BE2C (cell line): Measurements from ENCODE around the gene CABCOCO1.

Source experiments
- DNase-seq: peaks from one replicate; pipeline ENCODE4 v3.0.0-alpha.2; 2020
- H3K27me3 ChIP-seq: fragments of 250-450 bp; sonication (Bioruptor Pico); 2 replicates; pipeline ENCODE4 v1.5.1; 2020; ENCODE audit warnings: mild to moderate bottlenecking
- H3K36me3 ChIP-seq: fragments of 250-450 bp; sonication (Bioruptor Pico); 2 replicates; pipeline ENCODE4 v1.5.1; 2020; ENCODE audit warnings: mild to moderate bottlenecking
- H3K4me1 ChIP-seq: fragments of 250-450 bp; sonication (Bioruptor Pico); 2 replicates; pipeline ENCODE4 v1.5.1; 2020
- H3K4me3 ChIP-seq: 2 replicates; pipeline ENCODE4 v1.5.1; 2011; ENCODE audit warnings: low read depth, low read length
- H3K9me3 ChIP-seq: fragments of 250-450 bp; sonication (Bioruptor Pico); 2 replicates; pipeline ENCODE4 v1.5.1; 2020
- CTCF ChIP-seq: IDR thresholded peaks from 2 replicates; pipeline ENCODE4 v1.5.1; 2012; ENCODE audit warnings: mild to moderate bottlenecking, low read depth, low read length

The CABCOCO1 gene

GRCh38 chr10:61620506-61620905, 42.2 kb upstream of the CABCOCO1 start:
- DNase-seq = no peak
- Histone ChIP-seq H3K9me3 (no peaks in the 10 kb centered on the region), H3K27me3 (peaks cover 18% of the 10 kb centered on the region), H3K4me1 (no peaks in the 10 kb centered on the region), H3K4me3 (no peak overlapping the region), H3K36me3 (no peaks in the 10 kb centered on the region)
- TF ChIP-seq CTCF = no peak

- TF ChIP-seq CTCF = no peak
- Histone ChIP-seq H3K36me3 (no peaks in the 10 kb centered on the region), H3K4me3 (no peak overlapping the region), H3K9me3 (no peaks in the 10 kb centered on the region), H3K27me3 (peaks cover 18% of the 10 kb centered on the region), H3K4me1 (no peaks in the 10 kb centered on the region)
- DNase-seq = no peak
Measured at GRCh38 chr10:61621605-61622051, 41.1 kb upstream of the CABCOCO1 start.

- no peaks in the 10 kb centered on the region for H3K36me3 ChIP-seq
- no peaks in the 10 kb centered on the region for H3K9me3 ChIP-seq
- no peak overlapping the region for H3K4me3 ChIP-seq
- no peak for DNase-seq
- H3K4me1 ChIP-seq = no peaks in the 10 kb centered on the region
- peaks cover 18% of the 10 kb centered on the region for H3K27me3 ChIP-seq
- no peak for TF ChIP-seq CTCF
Measured at GRCh38 chr10:61623161-61623560, 39.6 kb upstream of the CABCOCO1 start.

- no peaks in the 10 kb centered on the region for H3K36me3 ChIP-seq
- H3K9me3 ChIP-seq = no peaks in the 10 kb centered on the region
- H3K4me1 ChIP-seq = no peaks in the 10 kb centered on the region
- peaks cover 12% of the 10 kb centered on the region for H3K27me3 ChIP-seq
- TF ChIP-seq CTCF = no peak
- DNase-seq = no peak
- H3K4me3 ChIP-seq = no peak overlapping the region
Measured at GRCh38 chr10:61626209-61626608, 36.5 kb upstream of the CABCOCO1 start.

- no peaks in the 10 kb centered on the region for H3K4me1 ChIP-seq
- TF ChIP-seq CTCF = no peak
- no peak for DNase-seq
Measured at GRCh38 chr10:61627266-61627665, 35.5 kb upstream of the CABCOCO1 start.

GRCh38 chr10:61628151-61628874, 34.4 kb upstream of the CABCOCO1 start:
- Histone ChIP-seq H3K9me3 (no peaks in the 10 kb centered on the region), H3K36me3 (no peaks in the 10 kb centered on the region), H3K27me3 (0 out of 2 replicates have a peak, but pooled peaks cover 3% of the 10 kb centered on the region), H3K4me3 (no peak overlapping the region), H3K4me1 (no peaks in the 10 kb centered on the region)
- TF ChIP-seq CTCF = no peak
- DNase-seq = no peak

More at GRCh38 chr10:61627266-61627665, 35.5 kb upstream of the CABCOCO1 start:
- Histone ChIP-seq H3K9me3 (no peaks in the 10 kb centered on the region), H3K36me3 (no peaks in the 10 kb centered on the region), H3K27me3 (peaks cover 6% of the 10 kb centered on the region; the same call in 1 of the 2 replicates), H3K4me3 (no peak overlapping the region)
